ENCODE results near the gene SLC38A1. TPM values are rescaled to one million over a fixed set of nuclear protein-coding genes. Genes with fewer than 3 reads are reported as not detected.

SLC38A1 gene
- total RNA-seq, 1 donor, result 203 TPM

- no peak for TF ChIP-seq CTCF (IDR thresholded peaks at IDR 0.05; ENCODE audit: insufficient read depth, low read length)
- peak overlapping the region; percentile 91 for H3K4me3 ChIP-seq (ENCODE audit: low read depth, low read length)
- no peak for DNase-seq (ENCODE audit: low read depth)
These were observed 792 bp upstream of the SLC38A1 start for GRCh38 chr12:46269429-46270241.

DNA sequence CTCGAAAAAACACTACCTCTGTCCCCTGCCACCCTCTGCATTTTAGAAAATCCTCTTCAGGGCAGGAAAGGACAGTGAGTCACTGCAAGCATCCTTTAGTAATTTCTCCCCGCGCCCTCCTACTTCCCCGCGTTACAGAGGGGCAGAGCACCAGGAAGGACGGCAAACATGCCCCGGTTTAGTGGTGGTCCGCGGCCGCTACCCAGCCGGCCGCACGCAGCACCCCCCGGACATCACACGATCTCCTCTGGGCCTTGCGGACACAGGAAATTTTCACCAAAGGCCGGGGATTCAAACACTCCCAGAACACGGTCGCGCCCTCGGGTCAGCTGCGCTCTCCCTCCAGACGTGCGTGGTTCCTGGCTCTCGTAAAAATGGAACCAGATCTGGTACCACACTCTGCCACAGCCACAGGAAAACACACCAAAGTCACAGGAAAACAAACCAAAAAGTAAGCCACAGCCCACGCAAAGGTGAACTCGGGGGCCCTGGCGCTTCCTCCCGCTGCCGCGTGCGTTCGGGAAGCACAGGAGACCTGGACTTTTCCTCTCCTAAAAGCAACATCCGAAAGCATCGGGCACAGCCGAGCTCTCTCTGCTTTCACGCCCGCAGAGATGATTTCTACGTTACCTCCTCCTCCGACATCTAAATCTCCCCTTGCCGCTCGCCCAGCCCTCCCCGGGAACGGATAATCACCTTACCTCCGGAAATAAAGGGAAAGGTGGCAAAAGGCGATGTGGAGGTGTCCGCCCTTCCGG is 839 bp downstream of the SLC38A1 start:
- TF ChIP-seq CTCF (IDR thresholded peaks at IDR 0.05; ENCODE audit: insufficient read depth, low read length), result no peak
- DNase-seq (ENCODE audit: low read depth), result peak; percentile 40
- H3K4me3 ChIP-seq (ENCODE audit: low read depth, low read length), result peak overlapping the region; percentile 91

DNA sequence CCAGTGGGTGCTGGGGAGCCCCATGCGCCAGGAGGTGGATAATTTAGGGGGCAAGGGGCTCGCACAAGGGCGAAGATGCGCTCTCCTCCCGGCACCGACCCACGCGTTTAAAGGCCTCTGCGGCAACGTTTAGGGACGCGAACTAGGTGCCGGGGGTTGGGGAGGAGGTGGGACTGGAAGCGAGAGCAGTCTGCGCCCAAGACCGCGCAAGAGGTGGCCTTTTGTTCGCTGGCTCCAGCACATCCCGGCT is 1.3 kb downstream of the SLC38A1 start:
- peak overlapping the region; percentile 91 for H3K4me3 ChIP-seq (ENCODE audit: low read depth, low read length)
- no peak for TF ChIP-seq CTCF (IDR thresholded peaks at IDR 0.05; ENCODE audit: insufficient read depth, low read length)
- no peak for DNase-seq (ENCODE audit: low read depth)

DNA sequence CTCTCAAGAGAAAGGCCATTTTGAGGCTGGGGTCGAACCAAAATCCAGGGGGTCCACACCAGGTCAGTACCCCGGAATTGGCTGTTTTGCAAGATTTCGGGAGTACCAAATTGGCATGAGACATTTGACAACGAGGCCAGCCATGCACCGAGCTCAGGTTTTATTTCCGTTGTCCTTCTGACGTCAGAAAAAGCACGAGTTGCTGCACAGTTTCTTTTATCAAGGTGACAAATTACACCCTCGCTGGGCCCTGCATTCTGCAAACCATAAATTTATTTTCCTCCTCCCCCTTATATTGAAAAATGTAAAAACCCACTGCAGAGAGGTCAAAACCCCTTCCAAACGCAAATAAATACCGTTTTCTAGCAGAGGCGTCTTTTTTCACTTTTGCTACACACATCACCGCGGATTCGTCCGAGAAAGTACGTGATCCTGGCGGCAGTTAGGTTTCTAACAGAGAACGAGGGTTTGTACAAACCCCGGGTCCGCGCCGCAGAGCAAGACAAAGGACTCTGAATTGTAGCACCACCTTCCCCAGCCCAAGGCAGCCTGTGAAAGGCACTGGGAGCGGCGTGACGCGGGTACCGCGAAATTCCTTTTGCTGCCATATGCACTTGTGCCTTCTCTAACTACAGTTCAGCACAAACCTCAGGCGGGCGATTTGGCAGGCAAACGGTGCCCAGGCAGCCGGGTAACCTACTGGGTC is 1.8 kb downstream of the SLC38A1 start:
- TF ChIP-seq CTCF (IDR thresholded peaks at IDR 0.05; ENCODE audit: insufficient read depth, low read length), result no peak
- H3K4me3 ChIP-seq (ENCODE audit: low read depth, low read length), result peak overlapping the region; percentile 91
- peak; percentile 67 for DNase-seq (ENCODE audit: low read depth)

- TF ChIP-seq CTCF (IDR thresholded peaks at IDR 0.05; ENCODE audit: insufficient read depth, low read length), result no peak
- peak; percentile 72 for DNase-seq (ENCODE audit: low read depth)
- H3K4me3 ChIP-seq (ENCODE audit: low read depth, low read length), result peak overlapping the region; percentile 91
These were observed 2.5 kb downstream of the SLC38A1 start for GRCh38 chr12:46266382-46266791.

GRCh38 chr12:46265734-46266133 is 3.1 kb downstream of the SLC38A1 start:
- no peak for DNase-seq (ENCODE audit: low read depth)
- peak overlapping the region; percentile 91 for H3K4me3 ChIP-seq (ENCODE audit: low read depth, low read length)
- no peak for TF ChIP-seq CTCF (IDR thresholded peaks at IDR 0.05; ENCODE audit: insufficient read depth, low read length)

Measured in fibroblast of the aortic adventitia (primary cell).